Smooth muscle cell (in vitro differentiated cells): Measurements from ENCODE around the gene ZBTB20. TPM values are rescaled to one million over a fixed set of nuclear protein-coding genes. Genes with fewer than 3 reads are reported as not detected.

Experiments used
- DNase-seq: peaks from one replicate; lab custom pipeline; 2025; ENCODE audit not compliant: unreplicated experiment; lab: John Stamatoyannopoulos, UW
- H2AFZ ChIP-seq: fragments of 200-600 bp; sonication (generic); 2 replicates; pipeline ENCODE4 v1.6.0; 2016; ENCODE audit warnings: antibody characterized with exemption, low read depth, mild to moderate bottlenecking
- H3F3A ChIP-seq: fragments of 200-600 bp; sonication (generic); 2 replicates; pipeline ENCODE4 v1.6.0; 2017; ENCODE audit warnings: antibody characterized with exemption, low read depth
- H3K27ac ChIP-seq: fragments of 200-600 bp; sonication (generic); 2 replicates; pipeline ENCODE4 v1.5.1; 2016; ENCODE audit warnings: low read depth, mild to moderate bottlenecking
- H3K27me3 ChIP-seq: fragments of 200-600 bp; sonication (generic); 2 replicates; pipeline ENCODE4 v1.6.1; 2016; ENCODE audit warnings: low read depth, mild to moderate bottlenecking
- H3K36me3 ChIP-seq: fragments of 200-600 bp; sonication (generic); 2 replicates; pipeline ENCODE4 v1.5.1; 2016; ENCODE audit warnings: low read depth
- H3K4me1 ChIP-seq: fragments of 200-600 bp; sonication (generic); 2 replicates; pipeline ENCODE4 v1.5.1; 2016; ENCODE audit warnings: low read depth
- H3K4me2 ChIP-seq: fragments of 200-600 bp; sonication (generic); 2 replicates; pipeline ENCODE4 v1.6.0; 2016; ENCODE audit warnings: mild to moderate bottlenecking
- H3K4me3 ChIP-seq: fragments of 200-600 bp; sonication (generic); 2 replicates; pipeline ENCODE4 v1.5.1; 2016; ENCODE audit warnings: mild to moderate bottlenecking
- H3K79me2 ChIP-seq: fragments of 200-600 bp; sonication (generic); 2 replicates; pipeline ENCODE4 v1.6.0; 2016; ENCODE audit warnings: low read depth, mild to moderate bottlenecking
- H3K9ac ChIP-seq: fragments of 200-600 bp; sonication (generic); 2 replicates; pipeline ENCODE4 v1.6.0; 2016; ENCODE audit warnings: low read depth
- H3K9me3 ChIP-seq: fragments of 200-600 bp; sonication (generic); replicated peaks from 2 replicates; pipeline ENCODE4 v1.5.1; 2016; ENCODE audit warnings: low read depth
- H4K20me1 ChIP-seq: fragments of 200-600 bp; sonication (generic); 2 replicates; pipeline ENCODE4 v1.6.0; 2016; ENCODE audit warnings: low read depth
- WGBS: methylation state at CpG from one replicate; pipeline ENCODE4 v1.1.7; 2016; ENCODE audit warnings: low lambda C conversion rate; 5-methylcytosine and 5-hydroxymethylcytosine counted together
- polyA plus RNA-seq: library from polyadenylated mRNA; unstranded; fragments of >200 nt; fragmentation: Nextera tagmentation; extraction: Ambion mirVana; gene quantifications from 2 replicates; pipeline ENCODE4 v1.2.1, GENCODE V29; 2016
- total RNA-seq: library from RNA; depleted of rRNA; stranded (reverse); fragments of >200 nt; gene quantifications from 2 replicates; pipeline ENCODE4 v1.2.3, GENCODE V29; 2014
- TF ChIP-seq, protein P1 (sequence below): fragments of 200-600 bp; sonication (generic); IDR thresholded peaks from 2 replicates; pipeline ENCODE4 v1.5.1; 2017; ENCODE audit warnings: borderline replicate concordance, mild to moderate bottlenecking, antibody characterized with exemption; ENCODE audit not compliant: insufficient read depth, poor library complexity, severe bottlenecking

The ZBTB20 gene
- total and polyA plus RNA-seq, 2 experiments from 2014 or later = 4.9 to 6.8 TPM

DNA sequence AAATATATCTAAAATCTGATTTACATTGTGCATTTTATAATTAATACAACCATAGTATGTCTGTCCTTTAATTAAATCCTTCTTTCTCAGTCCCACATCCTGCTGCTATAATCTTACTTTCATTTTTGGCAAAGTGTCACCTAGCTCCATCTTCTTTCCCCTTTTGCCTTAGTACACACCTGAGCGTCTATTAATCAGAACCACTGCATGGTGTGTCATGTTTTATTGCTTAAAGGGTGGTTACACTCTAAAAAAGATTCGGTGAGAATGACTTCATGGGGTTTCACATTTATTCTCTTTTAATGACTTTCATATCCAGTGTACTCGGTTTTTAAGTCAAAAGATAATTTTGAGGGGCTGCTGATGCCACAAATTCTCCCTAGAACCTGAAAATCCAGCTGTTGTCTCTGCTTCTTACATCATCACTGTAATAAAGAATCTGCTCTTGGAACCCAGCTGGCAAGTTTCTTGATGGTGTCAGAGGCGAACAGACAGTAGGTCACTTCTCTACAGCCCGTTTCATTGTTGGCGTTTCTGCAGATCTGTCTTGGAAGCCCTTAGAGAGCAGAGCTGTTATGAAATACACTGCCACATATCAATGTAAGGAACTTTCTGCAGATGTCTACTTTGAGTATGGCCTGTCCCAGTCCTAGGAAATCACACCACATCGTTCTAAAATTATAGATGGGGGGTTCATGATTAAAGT, 753.6 kb downstream of the ZBTB20 start:
- H4K20me1 ChIP-seq = no peaks in the 10 kb centered on the region
- no peaks in the 10 kb centered on the region for H3F3A ChIP-seq
- no peak for DNase-seq
- H3K36me3 ChIP-seq = no peaks in the 10 kb centered on the region
- no peak overlapping the region for H3K4me3 ChIP-seq
- 81% methylated on average over 7 of the region's 7 CpGs for WGBS
- no peaks in the 10 kb centered on the region for H3K9me3 ChIP-seq
- H3K79me2 ChIP-seq = no peaks in the 10 kb centered on the region
- H3K4me2 ChIP-seq = no peak overlapping the region
- H2AFZ ChIP-seq = no peak overlapping the region
- no peak overlapping the region for H3K9ac ChIP-seq
- TF ChIP-seq, protein P1, sequence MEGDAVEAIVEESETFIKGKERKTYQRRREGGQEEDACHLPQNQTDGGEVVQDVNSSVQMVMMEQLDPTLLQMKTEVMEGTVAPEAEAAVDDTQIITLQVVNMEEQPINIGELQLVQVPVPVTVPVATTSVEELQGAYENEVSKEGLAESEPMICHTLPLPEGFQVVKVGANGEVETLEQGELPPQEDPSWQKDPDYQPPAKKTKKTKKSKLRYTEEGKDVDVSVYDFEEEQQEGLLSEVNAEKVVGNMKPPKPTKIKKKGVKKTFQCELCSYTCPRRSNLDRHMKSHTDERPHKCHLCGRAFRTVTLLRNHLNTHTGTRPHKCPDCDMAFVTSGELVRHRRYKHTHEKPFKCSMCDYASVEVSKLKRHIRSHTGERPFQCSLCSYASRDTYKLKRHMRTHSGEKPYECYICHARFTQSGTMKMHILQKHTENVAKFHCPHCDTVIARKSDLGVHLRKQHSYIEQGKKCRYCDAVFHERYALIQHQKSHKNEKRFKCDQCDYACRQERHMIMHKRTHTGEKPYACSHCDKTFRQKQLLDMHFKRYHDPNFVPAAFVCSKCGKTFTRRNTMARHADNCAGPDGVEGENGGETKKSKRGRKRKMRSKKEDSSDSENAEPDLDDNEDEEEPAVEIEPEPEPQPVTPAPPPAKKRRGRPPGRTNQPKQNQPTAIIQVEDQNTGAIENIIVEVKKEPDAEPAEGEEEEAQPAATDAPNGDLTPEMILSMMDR = no peak
- H3K4me1 ChIP-seq = no peaks in the 10 kb centered on the region
- H3K27me3 ChIP-seq = no peaks in the 10 kb centered on the region
- H3K27ac ChIP-seq = peak overlapping the region; percentile 47

DNA sequence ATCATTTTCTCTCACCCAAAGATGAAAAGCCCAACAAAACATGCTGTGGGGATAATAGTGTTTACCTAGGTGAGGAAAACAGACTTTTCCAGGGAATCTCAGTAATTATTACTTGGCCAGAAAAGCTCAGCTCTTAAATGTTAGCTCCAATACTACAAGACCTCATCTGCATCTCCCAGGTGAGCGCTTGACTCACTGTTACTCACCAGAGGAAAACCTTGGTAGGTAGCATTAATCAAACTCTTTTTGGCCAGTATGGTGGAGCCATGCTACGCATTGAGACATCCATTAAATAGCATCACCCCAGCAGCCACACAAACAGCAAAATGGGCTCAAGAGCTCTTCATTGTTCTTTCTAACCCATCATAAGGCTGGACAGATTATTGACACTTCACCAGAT, 754.3 kb downstream of the ZBTB20 start:
- no peaks in the 10 kb centered on the region for H3K9me3 ChIP-seq
- H3K9ac ChIP-seq = no peak overlapping the region
- no peaks in the 10 kb centered on the region for H3K36me3 ChIP-seq
- no peaks in the 10 kb centered on the region for H4K20me1 ChIP-seq
- H3K27ac ChIP-seq = no peak overlapping the region
- no peak overlapping the region for H2AFZ ChIP-seq
- H3K4me3 ChIP-seq = no peak overlapping the region
- no peaks in the 10 kb centered on the region for H3K79me2 ChIP-seq
- DNase-seq = no peak
- no peaks in the 10 kb centered on the region for H3K4me1 ChIP-seq
- H3K27me3 ChIP-seq = no peaks in the 10 kb centered on the region
- H3F3A ChIP-seq = no peaks in the 10 kb centered on the region
- TF ChIP-seq, protein P1 = no peak
- 95% methylated on average over 2 of the region's 2 CpGs for WGBS
- no peak overlapping the region for H3K4me2 ChIP-seq

DNA sequence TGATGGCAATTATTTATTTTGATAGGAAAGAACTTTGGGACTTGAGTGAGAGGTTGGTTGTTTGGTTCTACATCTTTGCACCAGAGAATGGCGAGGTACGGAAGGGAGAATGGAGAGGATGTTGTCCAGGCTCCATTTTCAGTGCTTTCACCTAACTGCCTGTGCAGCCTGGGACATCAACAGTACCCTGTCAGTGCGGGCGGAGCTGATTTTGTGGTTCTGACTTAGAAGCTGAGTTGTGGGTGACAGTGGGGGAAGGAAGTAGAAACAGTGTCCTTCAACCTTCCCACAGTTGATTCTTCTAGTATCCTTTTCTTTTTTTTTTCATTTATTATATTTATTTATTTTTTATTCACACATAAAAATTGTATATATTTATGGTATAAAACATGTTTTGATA, 757.9 kb downstream of the ZBTB20 start:
- Histone ChIP-seq H4K20me1 (no peaks in the 10 kb centered on the region), H3K79me2 (no peaks in the 10 kb centered on the region), H3K27ac (no peak overlapping the region), H3K4me1 (no peaks in the 10 kb centered on the region), H3K9me3 (no peaks in the 10 kb centered on the region), H3K36me3 (no peaks in the 10 kb centered on the region), H3K9ac (no peak overlapping the region), H3K27me3 (no peaks in the 10 kb centered on the region), H2AFZ (no peak overlapping the region), H3K4me3 (no peak overlapping the region), H3F3A (no peaks in the 10 kb centered on the region), H3K4me2 (no peak overlapping the region)
- 95% methylated on average over 4 of the region's 4 CpGs for WGBS
- TF ChIP-seq, protein P1 = no peak
- no peak for DNase-seq

DNA sequence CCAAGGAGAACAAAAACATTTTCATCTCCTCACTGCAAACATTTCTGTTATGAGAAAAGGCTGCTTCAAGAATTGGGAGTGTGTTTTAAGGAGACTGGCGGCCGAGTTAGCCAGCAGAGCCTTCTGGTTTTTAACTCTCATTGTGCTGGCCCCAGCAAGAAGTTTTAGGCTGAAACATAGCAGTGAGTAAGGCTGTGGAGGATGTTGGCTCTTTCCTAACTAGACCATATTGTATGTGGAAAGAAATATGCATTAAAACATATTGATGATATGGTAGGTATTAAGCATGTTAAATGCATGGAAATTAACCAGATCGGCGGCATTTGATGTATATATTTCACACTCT, 762.6 kb downstream of the ZBTB20 start:
- WGBS = 70% methylated on average over 4 of the region's 4 CpGs
- Histone ChIP-seq H3K4me2 (peak overlapping the region; percentile 64), H3K27me3 (no peaks in the 10 kb centered on the region), H3K4me1 (peaks cover 11% of the 10 kb centered on the region), H3K9ac (no peak overlapping the region), H3K9me3 (no peaks in the 10 kb centered on the region), H3K27ac (no peak overlapping the region), H3K36me3 (no peaks in the 10 kb centered on the region), H3K4me3 (no peak overlapping the region), H3F3A (peaks cover 8% of the 10 kb centered on the region), H2AFZ (peak overlapping the region; percentile 84), H4K20me1 (no peaks in the 10 kb centered on the region), H3K79me2 (no peaks in the 10 kb centered on the region)
- TF ChIP-seq, protein P1 = no peak
- no peak for DNase-seq
